Uterus (tissue), 2 donors: ENCODE data around the gene MGAM2.

ENCODE experiments used
- CTCF ChIP-seq, 4 experiments: fragments of 200-600 bp in 2 of 4; fragments of 450-650 bp in 2 of 4; sonication (generic) in 2 of 4; IDR thresholded peaks; one replicate each; pipeline ENCODE4 v1.5.1; 2016 to 2019; ENCODE audit warnings: antibody characterized with exemption in 4 of 4, mild to moderate bottlenecking in 2 of 4, moderate library complexity in 1 of 4
- POLR2A ChIP-seq, 2 donors: fragments of 450-650 bp; IDR thresholded peaks; one replicate each; pipeline ENCODE4 v1.6.1; 2016; ENCODE audit warnings: antibody characterized with exemption in 2 of 2, mild to moderate bottlenecking in 1 of 2, moderate library complexity in 1 of 2

- TF ChIP-seq CTCF (IDR thresholded peaks at IDR 0.05) (no peak), POLR2A (IDR thresholded peaks at IDR 0.05) (no peak)
These were observed 84.7 kb downstream of the MGAM2 start for GRCh38 chr7:142196066-142196840.
